Activated naive CD4-positive, alpha-beta T cell treated with anti-CD3 and anti-CD28 coated beads, Interleukin-2, amount 50 U/mL, for 16 hours (primary cell): Measurements from ENCODE around the gene EPHB4.
A peak's percentile ranks its signal among the peaks of the same experiment; 100 is the strongest.
"Not testable (repeated sequence)": the region's sequence is repeated elsewhere in the genome, so short reads cannot be mapped to it uniquely, and the experiment has no call there.

ENCODE experiments used
- DNase-seq: peaks from one replicate; pipeline ENCODE4 v3.0.0-alpha.2; 2020

Gene EPHB4

GRCh38 chr7:100819586-100819985 lies 7.7 kb downstream of the EPHB4 start:
- DNase-seq, result no peak

GRCh38 chr7:100818825-100819224 lies 8.5 kb downstream of the EPHB4 start:
- no peak for DNase-seq

GRCh38 chr7:100818366-100818765 lies 9.0 kb downstream of the EPHB4 start:
- DNase-seq, result no peak

- DNase-seq, result no peak
Measured at GRCh38 chr7:100817097-100817496, 10.2 kb downstream of the EPHB4 start.

DNA sequence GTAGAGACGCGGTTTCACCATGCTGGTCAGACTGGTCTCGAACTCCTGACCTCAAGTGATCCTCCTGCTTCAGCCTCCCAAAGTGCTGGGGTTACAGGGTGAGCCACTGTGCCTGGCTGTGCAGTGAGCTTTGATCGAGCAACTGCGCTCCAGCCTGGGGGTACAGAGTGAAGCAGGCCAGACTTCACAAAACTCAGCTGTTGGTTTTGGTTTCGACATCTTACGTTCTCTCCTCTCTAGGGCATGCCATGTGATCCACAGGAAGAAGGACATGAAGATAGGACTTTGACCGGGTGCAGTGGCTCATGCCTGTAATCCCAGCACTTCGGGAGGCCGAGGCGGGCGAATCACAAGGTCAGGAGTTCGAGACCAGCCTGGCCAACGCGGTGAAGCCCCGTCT lies 10.8 kb downstream of the EPHB4 start:
- DNase-seq, result not testable (repeated sequence)

DNA sequence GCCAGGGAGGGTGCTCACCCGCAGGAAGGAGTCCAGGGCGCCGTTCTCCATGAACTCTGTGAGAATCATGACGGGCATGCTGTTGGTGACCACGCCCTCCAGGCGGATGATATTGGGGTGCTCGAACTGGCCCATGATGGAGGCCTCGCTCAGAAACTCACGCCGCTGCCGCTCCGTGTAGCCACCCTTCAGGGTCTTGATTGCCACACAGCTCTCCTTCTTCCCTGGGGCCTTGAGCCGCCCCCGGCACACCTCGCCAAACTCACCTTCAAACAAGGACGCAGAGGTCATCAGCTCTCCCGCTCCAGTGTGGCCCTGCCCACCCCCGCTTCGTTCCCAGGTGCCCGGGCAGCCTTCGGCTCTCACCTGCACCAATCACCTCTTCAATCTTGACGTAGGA lies 14.6 kb downstream of the EPHB4 start:
- no peak for DNase-seq

DNA sequence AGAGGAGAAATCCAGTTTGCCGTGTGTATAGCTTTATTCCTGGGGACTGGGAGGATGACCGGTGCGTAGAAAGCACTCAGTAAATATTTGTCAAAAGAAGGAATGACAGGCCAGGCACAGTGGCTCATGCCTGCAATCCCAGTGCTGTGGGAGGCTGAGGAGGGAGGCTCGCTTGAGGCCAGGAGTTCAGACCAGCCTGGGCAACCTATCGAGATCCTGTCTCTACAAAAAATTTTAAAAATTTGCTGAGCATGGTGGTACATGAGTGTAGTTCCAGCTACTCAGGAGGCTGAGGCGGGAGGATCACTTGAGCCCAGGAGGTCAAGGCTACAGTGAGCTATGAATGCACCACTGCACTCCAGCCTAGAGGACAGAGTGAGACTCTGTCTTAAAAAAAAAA lies 15.8 kb downstream of the EPHB4 start:
- DNase-seq, result no peak

GRCh38 chr7:100808354-100808875 lies 18.9 kb downstream of the EPHB4 start:
- DNase-seq, result no peak

DNA sequence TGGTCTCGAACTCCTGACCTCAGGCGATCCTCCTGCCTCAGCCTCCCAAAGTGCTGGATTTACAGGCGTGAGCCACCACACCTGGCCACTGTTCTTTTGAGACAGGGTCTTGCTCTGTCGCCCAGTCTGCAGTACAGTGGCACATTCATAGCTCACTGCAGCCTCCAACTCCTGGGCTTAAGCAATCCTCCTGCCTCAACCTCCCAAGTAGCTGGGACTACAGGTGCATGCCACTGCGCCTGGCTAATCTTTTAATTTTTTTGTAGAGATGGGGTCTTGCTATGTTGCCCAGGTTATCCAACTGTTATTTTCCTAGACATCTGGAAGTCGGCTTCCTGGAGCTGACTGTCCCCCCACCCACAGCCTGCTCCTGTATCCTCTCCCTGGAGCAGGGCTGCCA lies 20.4 kb downstream of the EPHB4 start:
- not testable (repeated sequence) for DNase-seq

DNA sequence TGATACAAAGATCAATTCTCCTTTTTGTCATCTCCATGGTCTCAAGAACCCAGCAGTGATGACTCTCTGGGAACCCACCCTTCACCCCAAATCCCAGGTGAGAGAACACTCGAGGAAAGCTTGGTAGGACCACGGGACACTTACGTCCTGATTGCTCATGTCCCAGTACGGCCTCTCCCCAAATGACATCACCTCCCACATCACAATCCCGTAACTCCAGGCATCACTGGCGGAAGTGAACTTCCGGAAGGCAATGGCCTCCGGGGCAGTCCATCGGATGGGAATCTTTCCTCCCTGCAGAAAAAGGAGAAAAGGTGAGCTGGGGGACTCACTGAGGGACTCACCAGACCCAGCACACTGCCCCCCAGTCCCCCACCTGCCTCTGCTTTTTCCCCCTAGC lies 21.0 kb downstream of the EPHB4 start:
- DNase-seq, result no peak

- no peak for DNase-seq
Measured at GRCh38 chr7:100804681-100805431, 22.5 kb downstream of the EPHB4 start.

DNA sequence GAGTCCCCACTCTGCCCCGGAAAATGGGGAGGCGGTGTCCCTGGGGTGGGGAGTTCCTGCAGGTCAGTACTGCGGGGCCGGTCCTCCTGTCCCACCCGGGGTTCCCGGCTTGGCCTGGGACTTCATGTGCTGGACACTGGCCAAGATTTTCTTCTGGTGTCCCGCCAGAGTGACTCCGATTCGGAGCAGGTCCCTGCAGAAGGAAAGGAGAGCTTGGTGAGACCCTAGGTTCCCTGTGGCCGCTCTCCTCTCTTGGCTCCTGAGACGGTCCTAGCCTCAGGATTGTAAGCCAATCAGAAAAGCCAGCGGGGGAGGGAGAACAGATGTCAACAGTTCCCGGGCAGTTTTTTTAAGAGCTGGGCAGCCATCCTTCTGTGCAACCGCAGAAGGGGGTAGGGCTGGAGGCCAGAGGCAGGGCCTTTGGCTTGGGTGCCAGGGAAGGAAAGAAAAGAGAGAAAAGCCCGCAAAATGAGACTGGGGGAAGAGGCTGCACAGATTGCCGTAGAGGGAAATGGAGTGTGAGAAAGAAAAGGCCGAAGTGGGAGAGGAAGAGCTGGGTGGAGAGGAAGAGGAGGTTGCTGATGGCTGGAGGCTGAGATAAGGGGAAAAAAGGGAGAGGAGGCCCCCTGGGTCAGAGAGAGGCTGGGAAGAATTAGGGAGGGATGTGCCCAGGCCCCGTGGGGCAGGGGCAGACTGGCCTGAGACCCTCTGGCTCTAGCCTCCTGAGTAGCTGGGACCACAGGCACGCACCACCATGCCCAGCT lies 23.7 kb downstream of the EPHB4 start:
- DNase-seq, result no peak

GRCh38 chr7:100802951-100803350 lies 24.4 kb downstream of the EPHB4 start:
- DNase-seq, result no peak

GRCh38 chr7:100801833-100802568 lies 25.3 kb downstream of the EPHB4 start:
- no peak for DNase-seq

- peak; percentile 47 for DNase-seq
Measured at GRCh38 chr7:100799037-100799896, 28.1 kb downstream of the EPHB4 start.

GRCh38 chr7:100794741-100795140 lies 32.6 kb downstream of the EPHB4 start:
- no peak for DNase-seq

- no peak for DNase-seq
Measured at GRCh38 chr7:100793806-100794660, 33.3 kb downstream of the EPHB4 start.

DNA sequence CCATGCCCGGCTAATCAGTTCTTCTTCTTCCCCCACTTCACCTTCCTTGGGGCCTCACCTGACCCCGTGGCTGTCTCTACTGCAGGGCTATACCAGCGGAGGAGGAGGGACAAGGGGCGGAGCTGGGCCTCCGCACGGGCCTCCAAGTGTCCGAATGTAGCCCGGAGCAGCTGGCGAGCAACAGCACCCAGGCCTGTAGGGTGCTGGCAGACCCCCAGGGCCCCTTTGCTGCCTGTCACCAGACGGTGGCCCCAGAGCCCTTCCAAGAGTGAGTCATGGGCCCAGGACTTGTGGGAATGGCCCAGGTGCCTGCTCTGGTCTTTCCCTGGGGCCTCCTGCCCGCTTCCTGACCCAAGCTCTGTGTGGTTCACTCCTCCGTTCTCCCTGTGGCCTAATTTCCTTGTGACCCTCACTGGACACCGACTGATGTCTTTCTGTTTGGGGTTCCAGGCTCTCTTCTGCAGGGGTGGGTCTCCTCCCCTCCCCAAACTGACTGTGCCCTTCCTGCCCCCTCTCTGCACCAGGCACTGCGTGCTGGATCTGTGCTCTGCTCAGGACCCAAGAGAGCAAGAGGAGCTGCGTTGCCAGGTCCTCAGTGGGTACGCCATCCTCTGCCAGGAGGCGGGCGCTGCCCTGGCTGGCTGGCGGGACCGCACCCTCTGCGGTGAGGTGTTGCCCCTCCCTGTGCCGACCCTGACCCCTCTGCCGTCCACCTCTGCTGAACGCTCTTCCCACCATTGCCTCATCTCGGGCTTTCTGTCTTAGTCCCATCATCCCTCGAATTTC lies 35.2 kb downstream of the EPHB4 start:
- DNase-seq, result no peak

- DNase-seq, result no peak
Measured at GRCh38 chr7:100789055-100789454, 38.3 kb downstream of the EPHB4 start.

DNA sequence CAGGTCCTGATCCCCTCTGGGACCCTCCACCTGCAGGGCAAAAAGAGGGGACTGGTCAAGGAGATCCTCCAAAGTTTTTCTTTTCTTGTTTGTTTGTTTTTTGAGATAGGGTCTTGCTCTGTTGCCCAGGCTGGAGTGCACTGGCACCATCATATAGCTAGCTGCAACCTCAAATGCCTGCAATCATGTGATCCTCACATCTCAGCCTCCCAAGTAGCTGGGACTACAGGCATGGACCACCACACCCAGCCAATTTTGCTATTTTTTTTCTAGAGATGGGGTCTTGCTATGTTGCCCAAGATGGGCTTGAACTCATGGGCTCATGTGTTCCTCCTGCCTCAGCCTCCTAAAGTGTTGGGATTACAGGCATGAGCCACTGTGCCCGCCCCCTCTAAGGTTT lies 41.0 kb downstream of the EPHB4 start:
- no peak for DNase-seq

DNA sequence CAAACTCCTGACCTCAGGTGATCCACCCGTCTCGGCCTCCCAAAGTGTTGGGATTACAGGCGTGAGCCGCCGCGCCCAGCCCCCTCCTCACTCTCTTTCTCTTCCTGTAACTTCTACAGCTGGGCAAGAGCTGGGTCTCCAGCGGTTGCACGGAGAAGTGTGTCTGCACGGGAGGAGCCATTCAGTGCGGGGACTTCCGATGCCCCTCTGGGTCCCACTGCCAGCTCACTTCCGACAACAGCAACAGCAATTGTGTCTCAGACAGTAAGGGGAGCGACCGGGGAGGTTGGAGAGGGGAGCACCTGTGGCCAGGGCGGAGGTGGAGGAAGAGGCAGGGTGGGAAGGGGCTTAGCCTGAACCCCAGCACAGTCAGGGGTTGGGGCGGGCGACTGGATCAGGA lies 41.4 kb downstream of the EPHB4 start:
- no peak for DNase-seq
